ENCODE results near the gene NR2F1. TPM values are rescaled to one million over a fixed set of nuclear protein-coding genes. Genes with fewer than 3 reads are reported as not detected.

Gene NR2F1
- total RNA-seq, 2 donors from 2014 or later, result 0.22 TPM; not detected in 1

- 12 to 16% methylated on average over 5 to 11 of the region's 11 CpGs for WGBS, 2 experiments (ENCODE audit: insufficient coverage in 1 of 2, insufficient read length in 1 of 2)
- no peak for TF ChIP-seq CTCF (conservative IDR thresholded peaks at IDR 0.05)
- Histone ChIP-seq H3K27me3 (ENCODE audit: control insufficient read depth, insufficient read depth, low read length, poor library complexity, severe bottlenecking) (peaks cover 89% of the 10 kb centered on the region), H3K4me1 (ENCODE audit: control insufficient read depth, insufficient read depth, low read length) (no peaks in the 10 kb centered on the region), H3K27ac (ENCODE audit: low read depth, low read length) (peak overlapping the region; percentile 77), H3K9me3 (ENCODE audit: control insufficient read depth, low read length) (no peaks in the 10 kb centered on the region), H3K4me3 (ENCODE audit: low read length) (no peak overlapping the region), H3K36me3 (ENCODE audit: control insufficient read depth, insufficient read depth, low read length) (no peaks in the 10 kb centered on the region), H3K9ac (ENCODE audit: extremely low read depth, low read length, poor library complexity, severe bottlenecking) (no peak overlapping the region)
- Mint-ChIP-seq H3K4me1 (peaks cover 10% of the 10 kb centered on the region), H3K9me3 (no peaks in the 10 kb centered on the region), H3K27ac (no peak overlapping the region), H3K4me3 (no peak overlapping the region), H3K36me3 (ENCODE audit: low read depth) (no peaks in the 10 kb centered on the region), H3K27me3 (ENCODE audit: insufficient read depth) (peaks cover 33% of the 10 kb centered on the region)
- DNase-seq, result no peak
These were observed 3.9 kb downstream of the NR2F1 start for GRCh38 chr5:93586736-93587596.

GRCh38 chr5:93587597-93588351 is 4.8 kb downstream of the NR2F1 start:
- H3K27ac Mint-ChIP-seq, result no peak overlapping the region
- H3K4me3 Mint-ChIP-seq, result peak overlapping the region; percentile 20
- peaks cover 33% of the 10 kb centered on the region for H3K27me3 Mint-ChIP-seq (ENCODE audit: insufficient read depth)
- Histone ChIP-seq H3K27ac (ENCODE audit: low read depth, low read length) (peak overlapping the region; percentile 77), H3K36me3 (ENCODE audit: control insufficient read depth, insufficient read depth, low read length) (no peaks in the 10 kb centered on the region), H3K9me3 (ENCODE audit: control insufficient read depth, low read length) (no peaks in the 10 kb centered on the region), H3K4me3 (ENCODE audit: low read length) (no peak overlapping the region), H3K9ac (ENCODE audit: extremely low read depth, low read length, poor library complexity, severe bottlenecking) (no peak overlapping the region), H3K27me3 (ENCODE audit: control insufficient read depth, insufficient read depth, low read length, poor library complexity, severe bottlenecking) (peaks cover 89% of the 10 kb centered on the region), H3K4me1 (ENCODE audit: control insufficient read depth, insufficient read depth, low read length) (no peaks in the 10 kb centered on the region)
- 4 to 5% methylated on average over 20 to 59 of the region's 59 CpGs for WGBS, 2 experiments (ENCODE audit: insufficient coverage in 1 of 2, insufficient read length in 1 of 2)
- peaks cover 10% of the 10 kb centered on the region for H3K4me1 Mint-ChIP-seq
- H3K9me3 Mint-ChIP-seq, result no peaks in the 10 kb centered on the region
- TF ChIP-seq CTCF (conservative IDR thresholded peaks at IDR 0.05), result no peak
- DNase-seq, result peak; percentile 78
- H3K36me3 Mint-ChIP-seq (ENCODE audit: low read depth), result no peaks in the 10 kb centered on the region

GRCh38 chr5:93588352-93589151 is 5.5 kb downstream of the NR2F1 start:
- H3K27ac ChIP-seq (ENCODE audit: low read depth, low read length), result peak overlapping the region; percentile 78
- peaks cover 33% of the 10 kb centered on the region for H3K27me3 Mint-ChIP-seq (ENCODE audit: insufficient read depth)
- H3K4me3 Mint-ChIP-seq, result peak overlapping the region; percentile 34
- H3K27ac Mint-ChIP-seq, result no peak overlapping the region
- DNase-seq, result no peak
- H3K9ac ChIP-seq (ENCODE audit: extremely low read depth, low read length, poor library complexity, severe bottlenecking), result no peak overlapping the region
- WGBS, 2 experiments (ENCODE audit: insufficient coverage in 1 of 2, insufficient read length in 1 of 2), result 7 to 13% methylated on average over 15 to 77 of the region's 78 CpGs
- peaks cover 89% of the 10 kb centered on the region for H3K27me3 ChIP-seq (ENCODE audit: control insufficient read depth, insufficient read depth, low read length, poor library complexity, severe bottlenecking)
- H3K36me3 Mint-ChIP-seq (ENCODE audit: low read depth), result no peaks in the 10 kb centered on the region
- no peaks in the 10 kb centered on the region for H3K9me3 ChIP-seq (ENCODE audit: control insufficient read depth, low read length)
- peaks cover 1% of the 10 kb centered on the region for H3K4me1 ChIP-seq (ENCODE audit: control insufficient read depth, insufficient read depth, low read length)
- peaks cover 13% of the 10 kb centered on the region for H3K4me1 Mint-ChIP-seq
- H3K4me3 ChIP-seq (ENCODE audit: low read length), result peak overlapping the region; percentile 18
- no peaks in the 10 kb centered on the region for H3K36me3 ChIP-seq (ENCODE audit: control insufficient read depth, insufficient read depth, low read length)
- TF ChIP-seq CTCF (conservative IDR thresholded peaks at IDR 0.05), result no peak
- no peaks in the 10 kb centered on the region for H3K9me3 Mint-ChIP-seq

Data from endodermal cell (in vitro differentiated cells).